CD8-positive, alpha-beta memory T cell (primary cell): Measurements from ENCODE around the gene HID1. TPM values are rescaled to one million over a fixed set of nuclear protein-coding genes. Genes with fewer than 3 reads are reported as not detected.
"Not testable (repeated sequence)": the region's sequence is repeated elsewhere in the genome, so short reads cannot be mapped to it uniquely, and the experiment has no call there.

Experiments
- CTCF ChIA-PET: fragments of 350-600 bp; sonication (Branson Sonifier 250); formaldehyde crosslinking; loops from one replicate; lab custom pipeline; 2021; ENCODE audit warnings: antibody characterized with exemption; lab: Charles Lee
- POLR2A ChIA-PET: fragments of 350-600 bp; sonication (Branson Sonifier 250); formaldehyde crosslinking; loops from one replicate; lab custom pipeline; 2021; ENCODE audit warnings: antibody characterized with exemption; lab: Charles Lee
- DNase-seq, 5 donors: peaks; one replicate each; pipeline versions ENCODE4 v3.0.0 to v3.0.0-alpha.2; 2020 to 2022; ENCODE audit warnings: mixed read lengths in 1 of 5
- H3K27ac ChIP-seq: one replicate; pipeline ENCODE4 v1.7.0; 2013; ENCODE audit warnings: low read depth, mild to moderate bottlenecking, low read length, moderate library complexity
- H3K27me3 ChIP-seq: 2 replicates; pipeline ENCODE4 v1.7.0; 2013; ENCODE audit warnings: low read length, mild to moderate bottlenecking; ENCODE audit not compliant: insufficient read depth, poor library complexity, severe bottlenecking
- H3K36me3 ChIP-seq: 2 replicates; pipeline ENCODE4 v1.7.0; 2013; ENCODE audit warnings: mild to moderate bottlenecking, low read length, moderate library complexity; ENCODE audit not compliant: insufficient read depth
- H3K4me1 ChIP-seq: 2 replicates; pipeline ENCODE4 v1.7.0; 2013; ENCODE audit warnings: mild to moderate bottlenecking, low read length, moderate library complexity; ENCODE audit not compliant: insufficient read depth
- H3K4me3 ChIP-seq: 2 replicates; pipeline ENCODE4 v1.7.0; 2013; ENCODE audit warnings: mild to moderate bottlenecking, low read length
- H3K9me3 ChIP-seq: 2 replicates; pipeline ENCODE4 v1.7.0; 2013; ENCODE audit warnings: mild to moderate bottlenecking, low read length
- H3K27ac Mint-ChIP-seq, 8 donors: one replicate each; pipeline ENCODE4 v1.8.0; 2020 to 2021; ENCODE audit warnings: mixed read lengths in 8 of 8, mild to moderate bottlenecking in 6 of 8, inconsistent platforms in 3 of 8, moderate library complexity in 3 of 8
- H3K27me3 Mint-ChIP-seq, 2 donors: one replicate each; pipeline ENCODE4 v1.8.0; 2020 to 2021; ENCODE audit warnings: mixed read lengths in 2 of 2, mild to moderate bottlenecking in 1 of 2, moderate library complexity in 1 of 2
- H3K36me3 Mint-ChIP-seq, 3 donors: one replicate each; pipeline ENCODE4 v1.8.0; 2020 to 2021; ENCODE audit warnings: mixed read lengths in 3 of 3, inconsistent platforms in 1 of 3, mild to moderate bottlenecking in 1 of 3
- H3K4me1 Mint-ChIP-seq, 3 donors: one replicate each; pipeline ENCODE4 v1.8.0; 2020 to 2021; ENCODE audit warnings: mixed read lengths in 3 of 3, inconsistent platforms in 1 of 3, mild to moderate bottlenecking in 1 of 3
- H3K4me3 Mint-ChIP-seq, 7 donors: one replicate each; pipeline ENCODE4 v1.8.0; 2020 to 2021; ENCODE audit warnings: mixed read lengths in 7 of 7, mild to moderate bottlenecking in 6 of 7, moderate library complexity in 4 of 7, inconsistent platforms in 2 of 7
- H3K9me3 Mint-ChIP-seq, 5 donors: one replicate each; pipeline ENCODE4 v1.8.0; 2020 to 2022; ENCODE audit warnings: mixed read lengths in 5 of 5, mild to moderate bottlenecking in 3 of 5, moderate library complexity in 2 of 5, inconsistent platforms in 1 of 5
- polyA plus RNA-seq: library from polyadenylated mRNA; unstranded; fragments of 300-500 nt; fragmentation: Illumina TruSeq; gene quantifications from one replicate; pipeline ENCODE4 v1.2.3, GENCODE V29; 2021
- total RNA-seq, 2 experiments: library from RNA; stranded (reverse); gene quantifications; one replicate each; pipeline ENCODE4 v1.2.3, GENCODE V29; 2021

Gene HID1
- total and polyA plus RNA-seq, 3 experiments from 2014 or later = 0.91 to 5.2 (median 2.3) TPM

DNA sequence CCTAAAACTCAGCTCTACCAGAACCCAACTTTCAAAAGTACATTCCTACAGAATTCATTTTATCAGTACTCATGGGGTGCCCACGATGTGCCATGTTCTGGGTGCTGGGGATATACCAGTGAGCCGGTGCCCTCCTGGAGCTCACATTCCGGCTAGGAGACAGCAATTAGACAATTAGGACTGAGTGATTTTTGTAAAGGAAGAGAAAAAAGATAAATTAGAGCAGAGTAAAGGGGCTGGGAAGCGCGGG is 39.5 kb upstream of the HID1 start:
- CTCF ChIA-PET = interaction anchor here (0.9 to 4.0 kb wide), 20 partner anchors 11 to 190 kb away, joined by 3 to 48 read pairs (median 6); partner anchors contain the start of genes CDR2L and HID1
- Histone ChIP-seq H3K4me1 (peaks cover 15% of the 10 kb centered on the region), H3K9me3 (no peaks in the 10 kb centered on the region), H3K27me3 (no peaks in the 10 kb centered on the region), H3K27ac (peak overlapping the region; percentile 73), H3K4me3 (peak overlapping the region; percentile 90), H3K36me3 (peaks cover 4% of the 10 kb centered on the region)
- peak overlapping the region; percentile 92 to 99 (median 95) for H3K4me3 Mint-ChIP-seq
- H3K27me3 Mint-ChIP-seq = no peaks in the 10 kb centered on the region
- DNase-seq = no peak
- peak overlapping the region in 7 of 8 donors; percentile 83 to 96 (median 90) for H3K27ac Mint-ChIP-seq
- no peaks in the 10 kb centered on the region for H3K9me3 Mint-ChIP-seq
- H3K36me3 Mint-ChIP-seq = peaks cover 0 to 25% (median 9%) of the 10 kb centered on the region in 3 donors
- POLR2A ChIA-PET = interaction anchor here (0.9 to 2.2 kb wide), 7 partner anchors 13 to 259 kb away, joined by 3 to 13 read pairs (median 4); partner anchors contain the start of genes CDR2L, HID1 and MIF4GD
- H3K4me1 Mint-ChIP-seq = peaks cover 28 to 44% (median 35%) of the 10 kb centered on the region in 3 donors

DNA sequence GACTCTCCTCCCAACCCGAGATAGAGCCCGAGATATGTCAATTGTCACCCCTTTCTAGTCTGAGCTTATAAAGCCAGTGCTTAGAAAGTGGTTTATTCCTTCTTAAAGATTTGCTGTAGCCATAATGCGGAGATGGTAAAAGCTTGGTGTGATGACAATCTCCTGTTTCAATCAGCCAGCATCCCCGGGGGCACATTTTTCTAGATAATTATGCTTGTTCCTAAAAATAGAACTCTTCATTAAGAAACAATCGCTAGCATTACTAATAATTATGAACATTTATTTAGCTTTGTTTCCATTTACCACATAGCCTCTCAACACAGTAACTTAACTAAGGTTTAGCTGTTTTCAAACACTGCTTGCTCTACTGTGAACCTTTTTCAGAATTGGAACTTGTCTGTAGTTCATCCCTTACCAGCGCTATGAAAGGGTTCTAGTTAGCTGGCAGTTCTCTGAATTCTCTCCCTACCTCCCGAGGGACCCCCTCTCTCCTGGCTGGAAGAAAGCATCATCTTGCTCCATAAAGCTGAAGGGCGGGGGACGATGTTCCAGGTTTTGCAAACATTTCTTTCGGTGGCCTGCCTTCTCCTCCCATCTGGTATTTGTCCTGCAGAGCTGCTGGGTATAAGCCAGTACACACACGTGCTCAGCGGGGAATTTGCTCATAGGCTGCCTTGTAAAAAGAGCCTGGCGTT is 39.0 kb upstream of the HID1 start:
- POLR2A ChIA-PET = interaction anchor here (1.0 to 2.2 kb wide), 6 partner anchors 13 to 259 kb away, joined by 3 to 13 read pairs (median 5); partner anchors contain the start of genes CDR2L, HID1 and MIF4GD
- Histone ChIP-seq H3K36me3 (peaks cover under 1% of the 10 kb centered on the region), H3K27me3 (no peaks in the 10 kb centered on the region), H3K4me3 (peak overlapping the region; percentile 90), H3K27ac (no peak overlapping the region), H3K9me3 (no peaks in the 10 kb centered on the region), H3K4me1 (peaks cover 15% of the 10 kb centered on the region)
- peak overlapping the region in 5 of 8 donors; percentile 47 to 96 (median 94) for H3K27ac Mint-ChIP-seq
- H3K9me3 Mint-ChIP-seq = no peaks in the 10 kb centered on the region
- CTCF ChIA-PET = interaction anchor here (0.9 to 4.0 kb wide), 20 partner anchors 11 to 172 kb away, joined by 3 to 48 read pairs (median 6); partner anchors contain the start of genes CDR2L and HID1
- H3K27me3 Mint-ChIP-seq = peaks cover 0 to 2% of the 10 kb centered on the region in 2 donors
- peaks cover 0 to 20% (median 9%) of the 10 kb centered on the region in 3 donors for H3K36me3 Mint-ChIP-seq
- peaks cover 28 to 40% (median 35%) of the 10 kb centered on the region in 3 donors for H3K4me1 Mint-ChIP-seq
- no peak for DNase-seq
- H3K4me3 Mint-ChIP-seq = peak overlapping the region; percentile 69 to 99 (median 95)

DNA sequence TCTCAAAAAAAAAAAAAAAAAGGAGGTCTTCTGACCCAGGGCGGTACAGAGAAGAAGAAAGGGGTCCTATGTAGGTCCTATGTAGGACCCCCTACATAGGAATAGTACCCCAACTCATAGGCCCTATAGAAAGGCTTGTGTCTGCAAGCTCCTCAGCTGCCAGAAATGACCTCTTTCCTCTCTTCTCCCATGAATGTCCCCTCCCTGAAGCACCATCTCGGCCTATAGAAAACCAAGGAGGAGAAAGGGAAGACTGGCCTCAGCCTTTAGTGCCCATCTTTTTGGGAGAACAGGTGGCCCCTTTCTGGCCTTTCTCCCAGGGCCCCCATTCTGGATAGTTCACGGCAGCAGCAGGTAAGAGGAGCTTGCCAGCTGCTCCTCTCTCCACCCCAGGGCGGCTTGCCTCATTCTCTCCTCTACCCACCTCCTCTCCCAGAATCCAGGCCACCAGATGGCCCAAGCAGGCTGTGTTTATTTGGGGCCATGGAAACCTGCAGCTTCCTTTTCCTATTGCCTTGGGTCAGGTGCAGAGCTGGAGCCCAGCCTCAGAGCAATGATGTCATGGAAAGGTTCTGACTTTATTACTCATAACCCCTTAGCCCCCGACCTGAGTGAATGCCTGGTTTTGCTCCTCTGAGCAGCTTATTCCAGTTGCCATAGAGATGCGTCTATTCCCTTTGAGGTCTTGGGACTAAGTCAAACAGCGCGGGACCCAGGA is 38.3 kb upstream of the HID1 start:
- peaks cover 0 to 7% of the 10 kb centered on the region in 2 donors for H3K27me3 Mint-ChIP-seq
- peak overlapping the region in 4 of 8 donors; percentile 46 to 96 (median 71) for H3K27ac Mint-ChIP-seq
- peaks cover 15% of the 10 kb centered on the region for H3K4me1 ChIP-seq
- H3K36me3 ChIP-seq = no peaks in the 10 kb centered on the region
- no peak overlapping the region for H3K27ac ChIP-seq
- H3K9me3 ChIP-seq = no peaks in the 10 kb centered on the region
- H3K4me3 Mint-ChIP-seq = peak overlapping the region; percentile 32 to 99 (median 55)
- no peak for DNase-seq
- CTCF ChIA-PET = interaction anchor here (0.7 to 4.0 kb wide), 9 partner anchors 8 to 173 kb away, joined by 3 to 48 read pairs (median 9); partner anchors contain the start of gene CDR2L
- no peaks in the 10 kb centered on the region for H3K9me3 Mint-ChIP-seq
- POLR2A ChIA-PET = interaction anchor here (0.7 to 2.0 kb wide), 4 partner anchors 12 to 41 kb away, joined by 3 to 6 read pairs (median 4); partner anchors contain the start of genes CDR2L and KCTD2
- no peak overlapping the region for H3K4me3 ChIP-seq
- no peaks in the 10 kb centered on the region for H3K27me3 ChIP-seq
- H3K36me3 Mint-ChIP-seq = peaks cover 0 to 16% (median 7%) of the 10 kb centered on the region in 3 donors
- H3K4me1 Mint-ChIP-seq = peaks cover 26 to 36% (median 35%) of the 10 kb centered on the region in 3 donors

DNA sequence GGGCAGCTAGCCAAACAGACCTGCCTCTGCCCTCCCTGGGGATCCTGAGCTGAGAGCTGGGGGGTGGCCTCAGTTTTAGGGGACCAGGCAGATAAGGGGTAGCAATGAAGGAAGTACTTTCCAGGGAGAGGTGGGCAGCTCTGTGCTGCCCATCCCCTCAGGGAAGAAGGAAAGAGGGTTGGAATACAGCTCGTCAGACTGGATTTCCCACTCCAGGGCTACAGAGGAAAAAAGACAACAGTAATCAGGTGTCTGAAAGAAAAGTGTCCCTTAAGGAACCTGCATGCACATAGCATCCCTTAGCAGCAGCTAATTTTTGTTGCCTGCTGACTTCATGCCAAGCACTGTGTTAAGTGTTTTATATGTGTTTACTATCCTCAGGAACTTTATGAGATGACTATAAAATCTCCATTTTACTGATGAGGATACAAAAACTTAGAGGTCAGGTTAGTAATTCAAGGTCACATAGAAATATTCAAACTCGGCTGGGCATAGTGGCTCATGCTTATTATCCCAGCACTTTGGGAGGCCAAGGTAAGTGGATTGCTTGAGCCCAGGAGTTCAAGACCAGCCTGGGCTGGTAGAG is 36.7 kb upstream of the HID1 start:
- Mint-ChIP-seq H3K4me3 (peak overlapping the region in 1 of 7 donors; percentile 76), H3K36me3 (peaks cover 0 to 8% (median 3%) of the 10 kb centered on the region in 3 donors), H3K27ac (no peak overlapping the region), H3K9me3 (no peaks in the 10 kb centered on the region), H3K27me3 (peaks cover 0 to 10% of the 10 kb centered on the region in 2 donors), H3K4me1 (peaks cover 18 to 26% (median 23%) of the 10 kb centered on the region in 3 donors)
- ChIA-PET POLR2A (no interaction called here), CTCF (interaction anchor here (1.3 to 2.3 kb wide), 3 partner anchors 22 to 218 kb away, joined by 3 to 6 read pairs (median 3); partner anchors contain the start of gene CDR2L)
- Histone ChIP-seq H3K4me1 (peaks cover 15% of the 10 kb centered on the region), H3K4me3 (no peak overlapping the region), H3K9me3 (no peaks in the 10 kb centered on the region), H3K27ac (no peak overlapping the region), H3K36me3 (no peaks in the 10 kb centered on the region), H3K27me3 (no peaks in the 10 kb centered on the region)
- DNase-seq = no peak

DNA sequence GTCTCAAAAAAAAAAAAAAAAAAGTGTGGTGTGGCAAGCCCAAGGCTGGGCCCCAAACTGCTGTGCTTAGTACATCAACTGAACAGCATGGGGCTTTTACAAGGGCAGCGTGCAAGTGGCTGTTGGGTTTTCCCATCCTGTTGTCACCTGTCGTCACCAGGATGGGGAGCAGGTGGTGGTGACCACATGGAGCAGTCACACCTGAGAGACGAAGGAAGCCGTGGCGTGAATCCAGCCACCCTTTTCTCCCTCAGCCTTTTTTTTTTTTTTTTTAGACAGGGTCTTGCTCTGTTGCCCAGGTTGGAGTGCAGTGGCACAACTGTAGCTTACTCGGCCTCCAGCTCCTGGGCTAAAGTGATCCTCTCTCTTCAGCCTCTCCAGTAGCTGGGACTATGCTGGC is 35.8 kb upstream of the HID1 start:
- CTCF ChIA-PET = interaction anchor here (1.3 to 2.3 kb wide), 2 partner anchors 47 to 218 kb away, joined by 3 to 6 read pairs; no protein-coding TSS in a partner anchor

DNA sequence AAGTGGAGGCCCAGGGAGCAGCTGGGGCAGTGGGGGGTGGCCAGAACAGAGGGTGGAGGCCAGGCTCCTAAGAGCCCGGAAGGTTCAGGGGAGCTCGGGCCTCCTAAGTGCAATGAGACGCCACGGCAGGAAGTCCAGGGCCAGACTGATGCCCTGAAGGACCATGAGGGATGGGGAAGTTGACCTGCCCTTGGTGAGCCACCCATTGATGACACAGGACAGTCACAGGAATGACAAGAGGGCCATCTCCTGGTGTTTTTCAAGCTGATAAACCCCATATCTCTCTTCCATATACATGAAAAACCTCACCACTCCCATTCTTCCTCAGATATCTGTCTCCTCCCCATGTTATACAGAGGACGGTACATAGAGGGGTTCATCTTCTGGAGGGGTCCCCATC is 34.1 kb upstream of the HID1 start:
- peaks cover 0 to 2% (median 0%) of the 10 kb centered on the region in 3 donors for H3K4me1 Mint-ChIP-seq
- no peaks in the 10 kb centered on the region for H3K36me3 Mint-ChIP-seq
- Histone ChIP-seq H3K4me3 (no peak overlapping the region), H3K27me3 (no peaks in the 10 kb centered on the region), H3K4me1 (no peaks in the 10 kb centered on the region), H3K27ac (no peak overlapping the region), H3K9me3 (no peaks in the 10 kb centered on the region), H3K36me3 (no peaks in the 10 kb centered on the region)
- POLR2A ChIA-PET = interaction anchor here (0.9 kb wide), 1 partner anchor 45 kb away, joined by 6 read pairs; no protein-coding TSS in a partner anchor
- CTCF ChIA-PET = interaction anchor here (1.4 to 3.5 kb wide), 3 partner anchors 46 to 107 kb away, joined by 3 to 18 read pairs (median 4); no protein-coding TSS in a partner anchor
- H3K27ac Mint-ChIP-seq = no peak overlapping the region
- H3K9me3 Mint-ChIP-seq = no peaks in the 10 kb centered on the region
- no peak for DNase-seq
- H3K27me3 Mint-ChIP-seq = peaks cover 0 to 12% of the 10 kb centered on the region in 2 donors
- H3K4me3 Mint-ChIP-seq = peak overlapping the region in 1 of 7 donors; percentile 15

More for the DNA sequence above, 35.8 kb upstream of the HID1 start:
- Mint-ChIP-seq H3K4me3 (no peak overlapping the region), H3K27ac (no peak overlapping the region), H3K4me1 (peaks cover 11 to 19% (median 15%) of the 10 kb centered on the region in 3 donors), H3K27me3 (peaks cover 0 to 10% of the 10 kb centered on the region in 2 donors), H3K9me3 (no peaks in the 10 kb centered on the region), H3K36me3 (peaks cover 0 to 6% (median 0%) of the 10 kb centered on the region in 3 donors)
- Histone ChIP-seq H3K27me3 (no peaks in the 10 kb centered on the region), H3K36me3 (no peaks in the 10 kb centered on the region), H3K4me3 (no peak overlapping the region), H3K4me1 (peaks cover 10% of the 10 kb centered on the region), H3K9me3 (no peaks in the 10 kb centered on the region), H3K27ac (no peak overlapping the region)
- DNase-seq = no peak
- POLR2A ChIA-PET = interaction anchor here (0.7 kb wide), 1 partner anchor 637 kb away, joined by 5 read pairs; no protein-coding TSS in a partner anchor

DNA sequence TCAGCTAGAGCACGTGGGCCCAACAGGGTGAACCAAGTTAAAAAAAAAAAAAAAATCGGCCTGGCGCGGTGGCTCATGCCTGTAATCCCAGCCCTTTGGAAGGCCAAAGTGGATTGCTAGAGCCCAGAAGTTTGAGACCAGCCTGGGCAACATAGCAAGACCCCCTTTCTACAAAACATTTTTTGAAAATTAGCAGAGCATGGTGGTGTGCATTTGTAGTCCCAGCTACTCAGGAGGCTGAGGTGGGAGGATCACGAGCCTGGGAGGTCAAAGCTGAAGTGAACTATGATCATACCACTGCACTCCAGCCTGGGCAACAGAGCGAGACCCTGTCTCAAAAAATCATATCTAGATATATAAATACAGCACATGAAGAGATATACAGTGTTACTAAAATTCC is 33.5 kb upstream of the HID1 start:
- not testable (repeated sequence) for H3K27ac Mint-ChIP-seq, DNase-seq, H3K36me3 Mint-ChIP-seq, H3K9me3 Mint-ChIP-seq, H3K9me3 ChIP-seq, H3K4me3 ChIP-seq, H3K27ac ChIP-seq, H3K4me1 Mint-ChIP-seq, H3K27me3 ChIP-seq, H3K36me3 ChIP-seq, H3K4me1 ChIP-seq
- peaks cover 0 to 12% of the 10 kb centered on the region in 2 donors for H3K27me3 Mint-ChIP-seq
- ChIA-PET POLR2A (interaction anchor here (0.6 to 0.9 kb wide), 2 partner anchors 44 to 931 kb away, joined by 3 to 6 read pairs; no protein-coding TSS in a partner anchor), CTCF (interaction anchor here (1.4 to 3.5 kb wide), 3 partner anchors 45 to 108 kb away, joined by 3 to 18 read pairs (median 4); no protein-coding TSS in a partner anchor)
- H3K4me3 Mint-ChIP-seq = peak overlapping the region in 1 of 7 donors; percentile 15
